H1 (cell line): ENCODE measurements around the gene SOS1. TPM values are rescaled to one million over a fixed set of nuclear protein-coding genes. Genes with fewer than 3 reads are reported as not detected.

Experiments
- ATF2 ChIP-seq: IDR thresholded peaks from 2 replicates; pipeline ENCODE4 v1.6.1; 2012; ENCODE audit warnings: low read length, inconsistent platforms
- CHD7 ChIP-seq: fragments of 300-600 bp; sonication (generic); IDR thresholded peaks from 2 replicates; pipeline ENCODE4 v1.7.1; 2012; ENCODE audit warnings: low read length, moderate library complexity, mild to moderate bottlenecking, inconsistent platforms; ENCODE audit not compliant: insufficient replicate concordance
- GTF2F1 ChIP-seq: IDR thresholded peaks from 2 replicates; pipeline ENCODE4 v1.6.1; 2012; ENCODE audit warnings: low read depth, low read length, improper control_type of control experiment, borderline replicate concordance
- MAFK ChIP-seq: IDR thresholded peaks from 2 replicates; pipeline ENCODE4 v1.6.1; 2012; ENCODE audit warnings: low read depth, mild to moderate bottlenecking, improper control_type of control experiment, low read length
- POLR2AphosphoS5 ChIP-seq: IDR thresholded peaks from 2 replicates; pipeline ENCODE4 v1.6.1; 2011; ENCODE audit warnings: low read depth, low read length
- polyA plus RNA-seq, 7 experiments: library from polyadenylated mRNA; depleted of rRNA in 3 of 7; stranded (reverse) in 5 of 7; unstranded in 2 of 7; fragments of >200 nt in 5 of 7; fragments of 200-250 nt in 2 of 7; gene quantifications; 1 replicate in 5 of 7; 2 replicates in 1 of 7; 4 replicates in 1 of 7; pipeline versions ENCODE4 v1.2.1 to v1.2.3, GENCODE V29; 2011 to 2013; ENCODE audit warnings: missing spikeins in 2 of 7, mixed read lengths in 2 of 7
- total RNA-seq: library from RNA; stranded (reverse); fragmentation: NEBNext Ultra II Directional; extraction: Animal tissue kit (Norgen Biotek cat#: 25700); gene quantifications from 2 replicates; pipeline ENCODE4 v1.2.1, GENCODE V29; 2021

Gene SOS1
- total and polyA plus RNA-seq, 2 of the 8 experiments (the other 6 are each of a cell fraction or from before 2014, with no cell fraction given): 25.7 to 27.0 TPM

GRCh38 chr2:39065616-39066015 lies 55.2 kb downstream of the SOS1 start (continued):
- TF ChIP-seq CHD7 (no peak), ATF2 (no peak), MAFK (no peak), GTF2F1 (no peak), POLR2AphosphoS5 (no peak)
